ACHN (cell line): ENCODE measurements around the gene AGTR1.

Experiments
- DNase-seq: peaks from one replicate; pipeline ENCODE4 v3.0.0-alpha.2; 2015
- in situ Hi-C: cut with HindIII; loops from 2 replicates; pipeline ENCODE4 v1.10.0; 2017; ENCODE audit warnings: low sequenced_read_pairs, low pct_ligation_motif_present, low pct_unique_long_range_greater_than_20kb

AGTR1 gene

DNA sequence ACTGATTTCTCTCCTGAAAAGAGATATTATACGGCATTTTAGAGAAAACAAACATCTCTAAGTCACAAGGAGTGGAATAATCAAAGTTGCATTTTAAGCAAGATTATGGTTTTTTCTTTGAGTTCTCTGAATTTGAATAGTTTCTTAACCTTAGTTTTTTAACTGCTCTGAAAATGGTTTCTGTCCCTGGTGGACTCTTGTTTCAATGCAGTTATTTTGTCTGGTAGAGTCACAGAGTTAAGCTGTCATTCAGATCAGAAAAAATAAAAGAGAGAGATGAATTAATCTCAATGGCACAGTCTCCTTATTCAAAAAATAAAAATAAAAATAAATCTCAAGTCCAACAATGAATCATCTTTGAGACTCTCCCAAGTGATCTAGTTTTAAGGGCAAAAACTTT, 19.0 kb downstream of the AGTR1 start:
- in situ Hi-C loops, result no loop called here

DNA sequence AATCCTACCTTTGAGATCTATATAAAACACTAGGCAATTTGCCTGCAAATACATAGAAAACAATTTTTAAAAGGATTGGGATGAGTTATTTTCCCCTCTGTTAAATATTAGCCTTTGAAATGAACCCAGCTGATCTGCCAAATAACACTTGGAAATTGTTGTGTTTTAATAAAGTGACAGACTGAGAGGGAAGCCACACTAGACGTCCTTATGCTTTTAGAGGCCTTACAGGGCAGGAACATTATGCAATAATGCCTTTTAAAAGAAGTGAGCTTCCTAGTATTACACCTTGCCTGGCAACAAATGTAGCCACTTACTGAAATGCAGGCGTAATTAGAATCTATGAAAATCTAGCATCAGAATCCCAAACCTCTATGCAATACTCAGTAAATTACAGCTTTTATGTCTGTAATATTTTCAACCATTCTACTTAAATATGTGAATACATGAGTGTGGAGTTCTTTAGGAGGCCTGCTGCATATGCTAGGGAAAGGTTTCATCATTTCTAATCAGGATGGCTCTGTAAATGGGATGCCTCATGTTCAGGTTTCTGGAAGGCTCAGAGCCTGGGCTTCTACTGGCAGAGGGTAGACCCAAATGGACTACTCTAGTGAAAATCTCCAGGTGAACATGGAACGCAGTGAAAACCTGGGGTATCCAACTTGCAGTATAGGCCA, 20.3 kb downstream of the AGTR1 start:
- in situ Hi-C loops, result no loop called here
- DNase-seq, result no peak

More for the DNA sequence above, 19.0 kb downstream of the AGTR1 start:
- DNase-seq, result no peak

DNA sequence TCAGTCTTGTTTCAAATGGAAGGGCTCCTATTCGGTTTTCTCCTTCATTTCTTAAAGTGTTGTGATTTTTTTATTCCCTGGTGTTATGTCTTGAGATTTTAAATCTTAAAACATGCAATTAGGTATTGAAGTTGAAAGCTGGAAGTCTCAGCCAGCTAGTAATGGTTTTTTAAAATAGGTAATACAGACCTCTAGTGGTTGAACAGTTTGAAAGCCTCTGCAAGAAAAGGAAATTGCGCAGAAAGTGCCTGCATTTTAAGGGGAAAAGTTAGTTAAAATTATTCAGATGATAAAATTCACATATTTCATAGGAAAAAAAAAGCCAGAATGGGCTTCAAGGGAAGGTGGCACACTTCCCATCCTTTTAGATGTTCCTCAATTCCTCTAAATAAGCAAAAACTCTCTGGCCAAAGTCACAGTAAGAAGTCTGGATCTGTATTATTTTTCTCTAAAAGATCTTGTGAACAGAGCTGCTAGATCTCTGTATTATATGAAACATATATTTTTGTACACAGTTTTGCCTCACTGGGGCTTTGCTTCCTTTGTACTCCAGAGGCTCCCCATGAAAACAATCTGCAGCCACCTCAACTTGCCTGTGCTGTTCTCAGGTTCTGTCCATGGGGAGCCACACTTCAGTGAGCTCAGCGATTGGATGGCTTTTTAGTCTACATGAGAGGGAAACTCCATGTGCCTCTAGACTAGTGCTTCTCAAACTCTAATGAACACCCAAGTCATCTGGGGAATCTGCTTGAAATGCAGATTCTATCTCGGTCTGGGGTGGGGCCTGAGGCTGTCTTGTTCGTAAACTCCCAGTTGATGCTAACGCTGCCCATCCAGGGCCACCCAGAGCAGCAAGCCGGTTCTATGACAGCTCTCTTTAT, 21.5 kb downstream of the AGTR1 start:
- DNase-seq, result peak; percentile 13
- in situ Hi-C loops, result no loop called here

DNA sequence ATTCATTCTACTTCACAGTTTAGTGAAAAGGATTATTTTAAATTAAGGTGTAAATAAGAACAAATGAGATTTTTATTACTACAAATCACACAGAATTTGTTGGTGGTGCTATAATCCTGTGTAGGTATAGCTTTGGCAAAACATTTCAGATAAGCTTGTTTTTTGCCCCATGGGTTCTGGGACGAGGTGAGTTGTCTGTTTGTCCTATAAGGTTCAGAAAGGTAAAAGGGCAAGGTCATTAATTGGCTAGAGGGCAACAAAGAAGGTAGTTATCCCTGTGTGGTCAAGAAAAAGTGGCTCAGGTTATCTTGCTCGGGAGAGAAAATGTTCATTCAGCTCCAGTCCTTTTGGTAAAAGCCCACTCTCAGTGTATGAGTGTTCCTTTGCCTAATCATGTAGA, 23.2 kb downstream of the AGTR1 start:
- in situ Hi-C loops, result no loop called here
- no peak for DNase-seq

DNA sequence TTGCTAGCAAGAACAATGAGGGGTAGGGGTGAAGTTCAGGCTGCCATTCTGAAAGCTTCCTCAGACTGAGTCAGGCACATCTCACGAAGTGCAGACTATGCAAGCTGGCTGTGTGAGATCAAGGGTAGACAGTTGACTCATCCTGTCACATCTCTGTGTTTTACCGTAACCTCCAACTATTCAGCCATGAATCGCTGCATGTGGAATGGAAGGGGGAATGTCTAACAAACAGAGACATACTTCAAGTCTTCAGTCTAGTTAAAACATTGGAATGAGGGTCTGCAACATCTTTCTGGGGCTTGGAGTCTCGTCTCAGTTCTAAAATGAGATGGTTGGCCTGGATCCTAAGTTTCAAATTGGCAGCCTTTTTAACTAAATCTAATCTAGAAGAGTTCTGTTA, 25.9 kb downstream of the AGTR1 start:
- in situ Hi-C loops, result no loop called here
- peak; percentile 58 for DNase-seq

DNA sequence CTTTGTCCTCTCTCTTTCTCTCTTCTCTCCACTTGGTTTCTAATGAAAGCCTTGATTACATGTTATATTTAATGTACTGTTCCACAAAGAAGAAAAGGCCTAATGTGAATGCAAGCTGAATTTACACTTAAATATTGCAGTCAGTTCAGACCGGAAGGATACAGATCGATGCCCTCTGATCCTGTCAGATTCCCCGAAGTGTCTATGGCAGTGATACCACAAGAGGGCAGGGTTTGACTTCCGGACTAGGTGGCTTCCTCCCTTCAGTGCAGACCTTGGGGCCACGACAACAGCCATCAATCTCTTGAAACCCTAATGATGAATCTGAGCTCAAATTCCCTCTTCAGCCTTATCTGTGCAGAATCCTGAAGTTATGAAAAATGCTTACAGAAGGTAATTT, 29.5 kb downstream of the AGTR1 start:
- in situ Hi-C loops, result no loop called here
- DNase-seq, result peak; percentile 64

DNA sequence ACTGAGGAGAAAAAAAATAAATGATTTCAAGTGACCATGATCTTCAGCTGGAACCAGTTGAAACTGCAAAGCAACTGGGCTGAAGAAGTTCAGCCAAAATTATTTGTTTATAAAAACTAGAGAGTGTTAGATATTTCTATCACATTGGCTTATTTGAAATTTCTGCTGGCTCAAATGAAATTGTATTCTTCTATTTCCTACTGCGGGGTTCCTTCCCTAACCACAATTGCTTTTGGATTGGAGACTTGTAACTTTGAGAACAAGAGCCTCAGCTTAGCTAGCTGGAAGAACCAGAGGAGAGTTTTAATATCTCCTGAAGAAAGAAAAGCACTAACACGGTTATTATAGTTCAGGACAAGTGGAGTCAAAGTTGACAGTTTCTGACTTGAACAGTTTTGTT, 31.1 kb downstream of the AGTR1 start:
- in situ Hi-C loops, result no loop called here

DNA sequence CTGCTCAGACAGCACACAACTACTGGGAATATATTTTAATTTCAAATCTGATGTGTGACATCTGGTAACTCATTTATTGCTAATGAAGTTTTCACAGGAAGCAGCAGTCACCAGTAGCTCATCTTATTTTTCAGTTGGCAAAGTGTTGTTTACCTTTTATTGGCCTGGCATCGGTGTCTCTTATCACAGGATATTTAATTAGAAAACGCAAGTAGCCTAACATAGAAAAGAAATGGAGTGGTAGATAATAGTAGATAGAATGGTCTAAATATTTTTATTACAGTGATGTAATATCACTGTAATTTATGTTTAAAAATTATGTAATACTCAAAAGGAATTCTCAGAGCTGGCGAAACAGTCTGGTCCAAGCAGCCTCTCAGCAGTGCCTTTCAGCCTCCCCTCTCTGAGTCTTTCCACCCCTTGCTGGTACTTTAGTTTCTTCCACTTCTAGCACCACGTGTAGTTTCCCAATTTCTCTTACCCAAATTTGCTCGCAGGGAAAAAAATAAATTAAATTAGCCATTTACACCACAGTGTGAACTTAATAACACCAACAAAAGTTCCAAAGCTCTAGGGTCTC, 31.9 kb downstream of the AGTR1 start:
- DNase-seq, result no peak
- in situ Hi-C loops, result no loop called here

More for the DNA sequence above, 31.1 kb downstream of the AGTR1 start:
- DNase-seq, result no peak

DNA sequence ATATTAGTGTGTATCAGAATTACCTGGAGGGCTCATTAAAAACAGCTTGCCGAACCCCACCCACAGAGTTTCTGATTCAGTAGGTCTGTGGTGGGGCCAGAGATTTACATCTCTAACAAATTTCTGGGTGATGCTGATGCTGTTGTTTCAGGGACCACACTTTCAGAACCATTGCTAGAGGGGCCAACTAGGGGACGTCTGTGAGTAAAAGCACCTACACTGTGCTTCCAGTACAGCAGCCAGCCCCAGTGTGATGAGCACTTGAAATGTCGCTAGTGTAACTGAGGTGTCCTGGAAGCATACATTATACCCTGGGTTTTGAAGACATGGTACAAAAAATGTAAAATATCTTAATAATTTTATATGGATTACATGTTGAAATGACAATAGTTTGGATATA, 33.0 kb downstream of the AGTR1 start:
- in situ Hi-C loops, result no loop called here
- DNase-seq, result no peak

DNA sequence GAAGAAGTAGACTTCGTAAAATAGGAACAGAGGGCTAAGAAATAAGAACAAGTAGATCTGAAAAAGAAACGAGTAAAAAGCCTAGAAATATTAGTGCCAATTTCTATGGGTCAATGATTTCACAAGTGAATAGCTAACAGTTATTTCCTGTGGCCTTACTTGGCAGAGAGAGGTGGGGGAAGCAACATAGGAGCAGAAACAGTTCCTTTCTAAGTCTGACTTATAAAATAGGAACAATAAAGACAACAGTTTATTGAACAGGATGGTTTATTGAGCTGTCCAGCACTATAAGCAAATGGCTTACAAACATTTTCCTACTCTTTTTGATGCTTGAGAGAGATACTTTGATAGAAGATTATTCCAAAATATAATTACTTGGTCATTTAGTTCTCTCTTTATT, 37.9 kb downstream of the AGTR1 start:
- in situ Hi-C loops, result no loop called here
- DNase-seq, result peak; percentile 50

DNA sequence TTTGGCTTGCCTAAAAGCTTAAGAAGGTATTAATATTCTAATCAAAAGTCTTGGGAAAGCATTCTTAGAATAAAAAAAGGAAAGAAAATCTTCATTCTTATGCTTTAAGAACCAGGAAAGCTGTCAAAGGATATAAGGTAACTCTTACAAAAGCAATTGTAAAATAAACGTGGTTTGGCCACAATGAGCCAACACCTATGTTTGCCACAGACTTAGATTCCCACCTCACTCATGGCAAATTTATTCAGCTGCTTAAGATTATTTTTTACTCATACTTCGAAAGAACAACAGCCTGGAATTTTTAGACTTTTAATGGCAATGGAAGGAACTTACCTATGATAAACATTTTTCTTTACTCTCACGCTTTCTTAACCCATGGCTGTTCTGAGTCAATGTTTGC, 38.4 kb downstream of the AGTR1 start:
- DNase-seq, result no peak
- in situ Hi-C loops, result no loop called here

DNA sequence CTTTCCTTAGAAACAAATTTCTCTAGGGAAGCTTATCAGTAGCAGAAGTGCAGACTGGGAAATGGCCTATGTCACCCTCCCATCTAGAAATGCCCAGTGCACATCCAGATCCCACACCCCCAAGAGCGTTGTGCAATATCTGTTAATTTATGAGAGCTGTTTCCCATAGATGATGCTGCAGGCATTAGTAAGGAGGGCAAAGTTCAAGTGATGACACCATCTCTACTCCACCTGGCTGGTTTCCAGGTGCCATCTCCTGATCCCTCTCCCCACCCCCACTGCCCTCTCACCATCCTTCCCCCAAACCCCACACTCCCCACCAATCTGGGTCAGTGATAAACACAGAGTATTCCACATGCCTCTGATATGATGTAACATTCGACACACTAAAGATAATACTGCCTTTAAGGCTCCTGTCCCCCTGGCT, 39.4 kb downstream of the AGTR1 start:
- in situ Hi-C loops, result no loop called here
- DNase-seq, result no peak

DNA sequence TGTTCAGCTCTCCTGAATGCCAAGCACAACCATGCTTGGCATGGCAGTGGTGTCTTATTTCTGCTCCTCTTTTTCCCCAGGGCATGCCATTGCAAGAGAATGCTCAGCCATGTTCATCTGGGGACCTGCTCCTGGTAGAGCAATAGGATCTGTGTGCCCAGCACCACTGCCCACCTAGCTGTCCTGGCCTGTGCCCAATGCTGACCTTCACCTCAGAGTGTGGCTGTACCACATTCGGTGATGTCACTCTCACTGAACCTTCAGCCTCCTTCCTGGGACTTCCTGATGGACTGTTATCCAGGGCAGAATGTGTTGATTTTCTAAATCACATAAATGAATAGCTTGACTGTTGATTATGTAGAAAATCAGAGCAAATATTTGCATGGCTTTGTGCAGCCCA, 42.0 kb downstream of the AGTR1 start:
- DNase-seq, result no peak
- in situ Hi-C loops, result no loop called here

DNA sequence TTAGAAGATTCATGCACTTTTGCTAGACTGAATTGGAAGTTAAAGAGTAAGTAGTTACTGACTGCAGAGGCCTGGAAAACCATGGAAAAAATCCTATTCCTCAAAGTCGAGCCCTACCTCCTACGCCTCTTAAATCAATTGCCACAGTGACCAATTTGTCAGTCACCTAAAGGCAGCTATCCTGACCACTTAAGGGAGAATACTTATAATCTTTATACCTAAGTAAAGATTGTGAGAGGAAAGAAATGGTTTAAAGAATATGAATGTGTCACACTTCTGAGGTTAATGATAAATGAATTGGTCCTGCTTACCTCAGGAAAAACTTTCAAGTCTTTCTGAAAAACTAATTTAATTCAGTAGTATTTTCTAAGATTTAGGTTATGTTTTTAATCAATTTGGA, 42.6 kb downstream of the AGTR1 start:
- in situ Hi-C loops, result no loop called here

DNA sequence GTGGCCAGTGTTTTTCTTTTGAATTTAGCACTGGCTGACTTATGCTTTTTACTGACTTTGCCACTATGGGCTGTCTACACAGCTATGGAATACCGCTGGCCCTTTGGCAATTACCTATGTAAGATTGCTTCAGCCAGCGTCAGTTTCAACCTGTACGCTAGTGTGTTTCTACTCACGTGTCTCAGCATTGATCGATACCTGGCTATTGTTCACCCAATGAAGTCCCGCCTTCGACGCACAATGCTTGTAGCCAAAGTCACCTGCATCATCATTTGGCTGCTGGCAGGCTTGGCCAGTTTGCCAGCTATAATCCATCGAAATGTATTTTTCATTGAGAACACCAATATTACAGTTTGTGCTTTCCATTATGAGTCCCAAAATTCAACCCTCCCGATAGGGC, 43.5 kb downstream of the AGTR1 start:
- no peak for DNase-seq
- in situ Hi-C loops, result no loop called here

More for the DNA sequence above, 42.6 kb downstream of the AGTR1 start:
- no peak for DNase-seq

DNA sequence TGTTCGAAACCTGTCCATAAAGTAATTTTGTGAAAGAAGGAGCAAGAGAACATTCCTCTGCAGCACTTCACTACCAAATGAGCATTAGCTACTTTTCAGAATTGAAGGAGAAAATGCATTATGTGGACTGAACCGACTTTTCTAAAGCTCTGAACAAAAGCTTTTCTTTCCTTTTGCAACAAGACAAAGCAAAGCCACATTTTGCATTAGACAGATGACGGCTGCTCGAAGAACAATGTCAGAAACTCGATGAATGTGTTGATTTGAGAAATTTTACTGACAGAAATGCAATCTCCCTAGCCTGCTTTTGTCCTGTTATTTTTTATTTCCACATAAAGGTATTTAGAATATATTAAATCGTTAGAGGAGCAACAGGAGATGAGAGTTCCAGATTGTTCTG, 44.4 kb downstream of the AGTR1 start:
- no peak for DNase-seq
- in situ Hi-C loops, result no loop called here

DNA sequence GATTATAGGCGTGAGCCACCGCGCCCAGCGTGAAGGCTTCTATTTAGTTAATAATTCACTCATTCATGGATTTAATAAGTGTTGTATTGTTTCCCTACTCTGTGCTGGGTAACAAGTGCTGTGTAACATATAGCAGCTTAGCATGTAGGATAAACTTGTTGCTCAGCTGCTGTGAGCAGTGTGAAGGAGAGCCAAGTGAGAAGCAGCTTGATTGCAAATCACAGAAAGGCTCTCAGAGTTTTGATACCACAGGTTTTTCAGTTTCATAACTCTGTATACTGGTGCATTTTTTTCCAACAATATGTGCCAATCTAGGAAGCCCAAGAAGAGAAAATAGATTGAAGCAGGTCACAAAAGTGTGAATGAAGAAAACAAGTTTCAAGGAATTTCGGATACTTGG, 48.4 kb downstream of the AGTR1 start:
- DNase-seq, result no peak
- in situ Hi-C loops, result no loop called here

DNA sequence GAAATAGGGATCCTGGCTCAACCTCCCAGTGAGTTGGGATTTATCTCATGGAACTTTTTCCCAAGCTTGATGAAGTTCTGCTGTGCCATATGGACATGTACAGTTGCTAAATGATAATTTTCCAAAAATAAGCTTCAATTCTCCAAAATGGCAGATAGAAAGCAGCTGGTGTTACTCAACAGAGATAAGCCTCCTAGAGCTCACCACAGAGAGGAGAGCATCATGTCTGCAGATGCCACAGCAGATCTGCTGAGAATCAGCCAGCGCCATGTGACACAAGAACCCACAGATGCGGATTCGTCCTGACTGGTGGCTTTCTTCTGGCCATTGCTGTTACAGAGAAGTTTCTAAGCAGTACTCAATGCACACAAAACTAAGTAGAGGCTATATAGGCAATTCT, 50.6 kb downstream of the AGTR1 start:
- no peak for DNase-seq
- in situ Hi-C loops, result no loop called here

DNA sequence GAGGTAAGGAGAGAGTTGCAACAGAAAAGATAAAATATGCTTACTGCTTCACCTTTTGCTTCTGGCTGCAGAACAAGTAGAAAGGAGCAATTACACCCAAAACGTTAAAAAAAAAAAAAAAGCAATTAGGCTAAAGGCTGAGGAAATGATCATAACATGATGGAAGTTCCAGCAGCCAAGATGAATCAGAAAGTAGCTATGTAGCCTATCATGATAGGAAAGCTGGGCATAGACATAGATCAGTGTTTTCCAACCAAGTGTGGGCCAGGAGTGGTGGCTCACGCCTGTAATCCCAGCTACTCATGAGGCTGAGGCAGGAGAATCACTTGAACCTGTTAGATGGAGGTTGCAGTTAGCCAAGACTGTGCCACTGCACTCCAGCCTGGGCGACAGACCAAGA, 52.6 kb downstream of the AGTR1 start:
- in situ Hi-C loops, result no loop called here
- DNase-seq, result no peak

DNA sequence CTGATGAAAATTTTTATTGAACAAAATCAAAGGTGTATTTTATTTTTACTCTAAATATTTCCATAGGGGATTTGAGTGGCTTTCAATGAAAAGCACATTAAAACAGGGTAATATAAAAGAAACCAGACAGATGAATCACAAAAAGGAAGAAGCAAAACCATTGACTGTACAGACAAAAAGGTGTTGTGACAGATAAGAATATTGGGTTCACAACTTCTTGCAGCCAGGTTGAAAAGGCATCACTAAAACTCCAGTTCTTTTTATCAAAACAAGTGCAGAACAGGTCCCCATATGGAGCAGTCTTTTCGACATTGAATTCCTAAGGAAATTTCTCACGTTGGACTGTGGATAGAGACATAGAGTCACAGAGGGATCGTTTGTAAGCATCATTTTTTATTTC, 53.8 kb downstream of the AGTR1 start:
- in situ Hi-C loops, result no loop called here
- DNase-seq, result no peak
